GM12878 (cell line): ENCODE data around the gene TUBGCP2. TPM values are rescaled to one million over a fixed set of nuclear protein-coding genes. Genes with fewer than 3 reads are reported as not detected.

ENCODE experiments used
- ATAC-seq: fragments of 200-7000 bp; cut with Tn5 transposase; 3 replicates; pipeline ENCODE4 v1.9.1; 2020; ENCODE audit warnings: mild to moderate bottlenecking, moderate library complexity
- BruUV-seq: library from RNA; stranded (reverse); fragments of 400-500 nt; replicated peaks from 2 replicates; lab custom pipeline; 2021; lab: Mats Ljungman, UMichigan
- CTCF ChIA-PET: fragments of 300-600 bp; sonication (Branson Sonifier 250); formaldehyde crosslinking; extraction: SDS; loops from one replicate; lab custom pipeline; 2021; ENCODE audit warnings: inconsistent platforms; lab: Yijun Ruan, JAX
- POLR2A ChIA-PET: fragments of 350-600 bp; formaldehyde crosslinking; extraction: SDS; loops from one replicate; lab custom pipeline; 2021; ENCODE audit warnings: inconsistent platforms; lab: Charles Lee
- RAD21 ChIA-PET: fragments of 300-600 bp; sonication (Branson Sonifier 250); formaldehyde crosslinking; loops from one replicate; lab custom pipeline; 2023; ENCODE audit warnings: antibody characterized with exemption; ENCODE audit not compliant: unreplicated experiment; lab: Charles Lee
- SMC1A ChIA-PET: fragments of 300-600 bp; sonication (Branson Sonifier 250); formaldehyde crosslinking; loops from one replicate; lab custom pipeline; 2023; ENCODE audit not compliant: unreplicated experiment, uncharacterized antibody; lab: Charles Lee
- DNase-seq: peaks from one replicate; pipeline ENCODE4 v3.0.0-alpha.2; 2011; ENCODE audit warnings: low read depth, low spot score
- FAIRE-seq: peaks from 3 replicates; lab custom pipeline; 2011; peaks lifted over from hg19 to GRCh38; lab: Jason Lieb, UNC
- H2AFZ ChIP-seq: 2 replicates; pipeline ENCODE4 v1.6.0; 2011; ENCODE audit warnings: low read depth, low read length, control low read depth; ENCODE audit not compliant: control insufficient read depth
- H3K27ac ChIP-seq: 2 replicates; pipeline ENCODE4 v1.5.1; 2011; ENCODE audit warnings: control low read depth; ENCODE audit not compliant: control insufficient read depth, insufficient read depth
- H3K27me3 ChIP-seq, 2 experiments: replicated peaks in 1 of 2; 2 replicates each; pipeline versions ENCODE4 v1.6.0 to v1.6.1; 2011; ENCODE audit warnings: low read length in 1 of 2; ENCODE audit not compliant: control insufficient read depth in 2 of 2, insufficient read depth in 2 of 2
- H3K36me3 ChIP-seq, 2 experiments: 2 replicates each; pipeline ENCODE4 v1.5.1; 2011; ENCODE audit warnings: low read length in 1 of 2; ENCODE audit not compliant: control insufficient read depth in 2 of 2, insufficient read depth in 2 of 2
- H3K4me1 ChIP-seq: 2 replicates; pipeline ENCODE4 v1.6.1; 2011; ENCODE audit warnings: mild to moderate bottlenecking, low read length, moderate library complexity, mixed read lengths; ENCODE audit not compliant: control insufficient read depth, insufficient read depth
- H3K4me2 ChIP-seq: 2 replicates; pipeline ENCODE4 v1.6.0; 2011; ENCODE audit warnings: control low read depth; ENCODE audit not compliant: control insufficient read depth, insufficient read depth
- H3K4me3 ChIP-seq: fragments of 200-600 bp; sonication (generic); 2 replicates; pipeline ENCODE4 v1.5.1; 2016
- H3K79me2 ChIP-seq: 2 replicates; pipeline ENCODE4 v1.6.0; 2011; ENCODE audit warnings: low read length; ENCODE audit not compliant: control insufficient read depth, insufficient read depth
- H3K9ac ChIP-seq: 2 replicates; pipeline ENCODE4 v1.8.0; 2011; ENCODE audit warnings: low read length, control low read depth, mixed read lengths; ENCODE audit not compliant: control insufficient read depth, insufficient read depth
- H3K9me3 ChIP-seq: replicated peaks from 3 replicates; pipeline ENCODE4 v1.5.1; 2011; ENCODE audit warnings: mild to moderate bottlenecking, low read length; ENCODE audit not compliant: control insufficient read depth, insufficient read depth
- H4K20me1 ChIP-seq: 2 replicates; pipeline ENCODE4 v1.6.0; 2011; ENCODE audit not compliant: control insufficient read depth, insufficient read depth
- ASH2L ChIP-seq: fragments of 300-600, 200-600 bp; sonication (generic); IDR thresholded peaks from 2 replicates; pipeline ENCODE4 v1.6.1; 2017; ENCODE audit warnings: low read depth, mild to moderate bottlenecking, borderline replicate concordance
- CREB1 ChIP-seq: IDR thresholded peaks from 2 replicates; pipeline ENCODE4 v1.6.1; 2012; ENCODE audit warnings: low read depth, mild to moderate bottlenecking, inconsistent platforms
- EGR1 ChIP-seq, 2 experiments: IDR thresholded peaks; 1 replicate in 1 of 2; 2 replicates in 1 of 2; pipeline ENCODE4 v1.6.1; 2011 to 2012; ENCODE audit warnings: low read depth in 2 of 2, low read length in 2 of 2, borderline replicate concordance in 1 of 2, mild to moderate bottlenecking in 1 of 2, moderate library complexity in 1 of 2
- KLF5 ChIP-seq: fragments of 450-650 bp; IDR thresholded peaks from 2 replicates; pipeline ENCODE4 v1.6.1; 2014; ENCODE audit warnings: mild to moderate bottlenecking; ENCODE audit not compliant: partially characterized antibody
- NR2C2 ChIP-seq: IDR thresholded peaks from 2 replicates; pipeline ENCODE4 v1.6.1; 2011; ENCODE audit warnings: borderline replicate concordance, low read depth; ENCODE audit not compliant: control insufficient read depth, insufficient read length
- SP1 ChIP-seq: IDR thresholded peaks from one replicate; pipeline ENCODE4 v1.6.1; 2011; ENCODE audit warnings: low read depth, low read length
- WGBS: methylation state at CpG from one replicate; pipeline ENCODE4 v1.1.6; 2016; ENCODE audit warnings: low lambda C conversion rate; ENCODE audit not compliant: insufficient replicate concordance, insufficient coverage; ENCODE audit errors: missing lambda C conversion rate; 5-methylcytosine and 5-hydroxymethylcytosine counted together
- in situ Hi-C: fragments of 300-500 bp; cut with MboI; formaldehyde crosslinking; loops from 9 replicates; pipeline ENCODE4 v1.14.3; 2018; ENCODE audit warnings: mixed read lengths
- intact Hi-C: fragments of 100-400 bp; cut with micrococcal nuclease; formaldehyde crosslinking; loops from one replicate; pipeline ENCODE4 v1.14.2; 2022; ENCODE audit not compliant: unreplicated experiment
- polyA plus RNA-seq, 11 experiments: library from polyadenylated mRNA; depleted of rRNA in 4 of 11; unstranded in 6 of 11; stranded (reverse) in 5 of 11; fragments of >200 nt; fragmentation: Nextera tagmentation in 4 of 11; fragmentation: Illumina TruSeq in 1 of 11; extraction: Ambion mirVana in 4 of 11; extraction: Trizol in 1 of 11; gene quantifications; 1 replicate in 1 of 11; 2 replicates in 10 of 11; pipeline versions ENCODE4 v1.2.1 to v1.2.3, GENCODE V29; 2011 to 2016; ENCODE audit warnings: inconsistent platforms in 2 of 11, missing spikeins in 2 of 11, low read depth in 1 of 11
- total RNA-seq, 4 experiments: library from RNA; depleted of rRNA in 3 of 4; stranded (reverse); fragments of >200 nt in 3 of 4; fragmentation: Illumina TruSeq in 1 of 4; extraction: Trizol in 1 of 4; gene quantifications; 2 replicates each; pipeline versions ENCODE4 v1.2.1 to v1.2.3, GENCODE V29; 2013 to 2021

Gene TUBGCP2
- total and polyA plus RNA-seq, 10 of the 15 experiments (the other 5 are each of a cell fraction or from before 2014, with no cell fraction given): 4.8 to 47.1 (median 34.7) TPM

- H3K4me3 ChIP-seq: peak overlapping the region; percentile 95
- H3K9me3 ChIP-seq: no peaks in the 10 kb centered on the region
- 60% methylated on average over 15 of the region's 46 CpGs for WGBS
- peak; percentile 86 for ATAC-seq
- FAIRE-seq: peak; percentile 90
- no peaks in the 10 kb centered on the region for H3K27me3 ChIP-seq
- intact Hi-C loops: loop anchor here (2.0 to 5.0 kb wide), 2 partner anchors 34 to 83 kb away; partner anchors contain the start of gene MTG1
- H3K9ac ChIP-seq: peak overlapping the region; percentile 94
- peaks cover 19% of the 10 kb centered on the region for H3K4me1 ChIP-seq
- H3K79me2 ChIP-seq: peaks cover 32% of the 10 kb centered on the region
- ChIA-PET POLR2A (no interaction called here), RAD21 (no interaction called here), CTCF (no interaction called here), SMC1A (no interaction called here)
- H3K27ac ChIP-seq: peak overlapping the region; percentile 95
- H2AFZ ChIP-seq: peak overlapping the region; percentile 79
- H4K20me1 ChIP-seq: no peaks in the 10 kb centered on the region; the same call in 1 of the 2 replicates
- in situ Hi-C loops: loop anchor here (5.0 kb wide), 1 partner anchor 167 kb away; no protein-coding TSS in a partner anchor
- TF ChIP-seq SP1 (peak; percentile 20), ASH2L (no peak), NR2C2 (no peak), KLF5 (peak; percentile 14), EGR1 (IDR thresholded peaks at IDR 0.05; ENCODE audit: borderline replicate concordance in 1 of 2, low read depth in 2 of 2, low read length in 2 of 2) (peak in 1 of 2 experiments; percentile 22; a peak in 1 of 3 replicates), CREB1 (peak; percentile 7; the same call in 1 of the 2 replicates)
- DNase-seq: peak; percentile 39
- H3K36me3 ChIP-seq: peaks cover 0 to 8% of the 10 kb centered on the region in 2 experiments; a peak in 3 of 4 replicates
- BruUV-seq: no TSS peak
- H3K4me2 ChIP-seq: peak overlapping the region; percentile 56
Observed at GRCh38 chr10:133309100-133309719, 538 bp upstream of the TUBGCP2 start.
